Tibial nerve (tissue), 4 donors: ENCODE results near the gene NBPF26. TPM values are rescaled to one million over a fixed set of nuclear protein-coding genes. Genes with fewer than 3 reads are reported as not detected.
"Not testable (repeated sequence)": the region's sequence is repeated elsewhere in the genome, so short reads cannot be mapped to it uniquely, and the experiment has no call there.

ENCODE experiments used
- DNase-seq, 2 donors: peaks; one replicate each; pipeline ENCODE4 v3.0.0-alpha.2; 2019; ENCODE audit warnings: low spot score in 2 of 2
- H3K27ac ChIP-seq, 4 donors: fragments of 200-600 bp; sonication (generic) in 3 of 4; one replicate each; pipeline ENCODE4 v1.5.1; 2017 to 2019; ENCODE audit warnings: mild to moderate bottlenecking in 1 of 4
- H3K27me3 ChIP-seq, 2 donors: fragments of 200-600 bp; sonication (generic) in 1 of 2; one replicate each; pipeline versions ENCODE4 v1.5.1 to v1.6.0; 2017 to 2019
- H3K36me3 ChIP-seq, 3 donors: fragments of 200-600 bp; sonication (generic); one replicate each; pipeline ENCODE4 v1.5.1; 2018 to 2019
- H3K4me1 ChIP-seq, 4 donors: fragments of 200-600 bp; sonication (generic) in 3 of 4; one replicate each; pipeline ENCODE4 v1.5.1; 2017 to 2019
- H3K4me3 ChIP-seq, 4 donors: fragments of 200-600 bp; sonication (generic) in 3 of 4; one replicate each; pipeline ENCODE4 v1.5.1; 2017 to 2019; ENCODE audit warnings: mild to moderate bottlenecking in 1 of 4, moderate library complexity in 1 of 4
- H3K9me3 ChIP-seq, 4 donors: fragments of 200-600 bp; sonication (generic) in 3 of 4; one replicate each; pipeline ENCODE4 v1.5.1; 2017 to 2019
- EP300 ChIP-seq, 2 donors: sonication (generic); formaldehyde crosslinking; IDR thresholded peaks; one replicate each; pipeline ENCODE4 v1.6.1; 2017; ENCODE audit warnings: antibody characterized with exemption in 2 of 2, mild to moderate bottlenecking in 1 of 2
- WGBS, 2 donors: methylation state at CpG; one replicate each; pipeline ENCODE4 v1.1.5; 2018; 5-methylcytosine and 5-hydroxymethylcytosine counted together
- total RNA-seq, 4 donors: library from RNA; depleted of rRNA; stranded (reverse); fragments of >200 nt; gene quantifications; one replicate each; pipeline ENCODE4 v1.1.0, GENCODE V29; 2016
- TF ChIP-seq, protein P1 (sequence below), 5 experiments: fragments of 200-600 bp in 3 of 5; fragments of 450-650 bp in 2 of 5; sonication (generic) in 3 of 5; IDR thresholded peaks; one replicate each; pipeline ENCODE4 v1.5.1; 2016 to 2019; ENCODE audit warnings: antibody characterized with exemption in 5 of 5, mild to moderate bottlenecking in 3 of 5, moderate library complexity in 2 of 5

NBPF26 gene
- total RNA-seq, 4 donors from 2014 or later, result 8.5 to 41.9 (median 19.9) TPM

DNA sequence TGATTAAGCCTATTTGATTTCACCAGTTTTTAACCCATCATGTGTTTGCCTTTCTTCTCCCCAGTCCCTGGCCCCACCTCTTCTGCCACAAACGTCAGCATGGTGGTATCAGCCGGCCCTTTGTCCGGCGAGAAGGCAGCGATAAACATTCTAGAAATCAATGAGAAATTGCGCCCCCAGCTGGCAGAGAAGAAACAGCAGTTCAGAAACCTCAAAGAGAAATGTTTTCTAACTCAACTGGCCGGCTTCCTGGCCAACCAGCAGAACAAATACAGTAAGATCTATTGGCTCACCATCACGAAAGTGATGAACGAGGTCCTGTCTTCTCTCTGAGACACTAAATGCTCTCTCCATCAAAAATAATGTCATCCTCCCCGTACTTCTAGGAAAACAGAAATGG, 88.1 kb downstream of the NBPF26 start:
- H3K27ac ChIP-seq, H3K9me3 ChIP-seq, H3K36me3 ChIP-seq, H3K27me3 ChIP-seq, H3K4me1 ChIP-seq, H3K4me3 ChIP-seq: not testable (repeated sequence)
- peak in 1 of 2 donors; percentile 6 for DNase-seq
- TF ChIP-seq EP300 (IDR thresholded peaks at IDR 0.05), result peak in 1 of 2 donors; percentile 12
- TF ChIP-seq, protein P1, sequence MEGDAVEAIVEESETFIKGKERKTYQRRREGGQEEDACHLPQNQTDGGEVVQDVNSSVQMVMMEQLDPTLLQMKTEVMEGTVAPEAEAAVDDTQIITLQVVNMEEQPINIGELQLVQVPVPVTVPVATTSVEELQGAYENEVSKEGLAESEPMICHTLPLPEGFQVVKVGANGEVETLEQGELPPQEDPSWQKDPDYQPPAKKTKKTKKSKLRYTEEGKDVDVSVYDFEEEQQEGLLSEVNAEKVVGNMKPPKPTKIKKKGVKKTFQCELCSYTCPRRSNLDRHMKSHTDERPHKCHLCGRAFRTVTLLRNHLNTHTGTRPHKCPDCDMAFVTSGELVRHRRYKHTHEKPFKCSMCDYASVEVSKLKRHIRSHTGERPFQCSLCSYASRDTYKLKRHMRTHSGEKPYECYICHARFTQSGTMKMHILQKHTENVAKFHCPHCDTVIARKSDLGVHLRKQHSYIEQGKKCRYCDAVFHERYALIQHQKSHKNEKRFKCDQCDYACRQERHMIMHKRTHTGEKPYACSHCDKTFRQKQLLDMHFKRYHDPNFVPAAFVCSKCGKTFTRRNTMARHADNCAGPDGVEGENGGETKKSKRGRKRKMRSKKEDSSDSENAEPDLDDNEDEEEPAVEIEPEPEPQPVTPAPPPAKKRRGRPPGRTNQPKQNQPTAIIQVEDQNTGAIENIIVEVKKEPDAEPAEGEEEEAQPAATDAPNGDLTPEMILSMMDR (IDR thresholded peaks at IDR 0.05), result peak in 2 of 5 experiments; percentile 56 to 78
- WGBS, 2 donors, result no CpG with 5 or more reads among the region's 10 CpGs

DNA sequence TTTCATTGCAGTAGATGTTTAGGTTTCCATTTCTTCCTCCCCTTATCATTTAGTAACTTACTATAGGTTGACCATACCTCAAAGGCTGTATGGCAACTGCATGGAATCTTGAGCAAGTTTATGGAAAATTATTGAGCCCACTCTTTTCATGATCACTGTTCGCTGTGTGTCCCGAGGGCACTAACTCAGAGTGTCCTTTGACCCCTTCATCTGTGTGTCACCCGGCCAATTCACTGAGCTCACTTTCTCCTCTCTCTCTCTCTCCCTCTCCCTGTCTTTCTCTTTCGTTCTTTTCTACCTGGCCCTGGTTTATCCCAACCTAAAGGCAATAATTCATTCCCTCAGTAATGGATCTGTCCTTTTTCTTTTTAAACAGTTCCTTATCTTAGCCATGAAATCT, 101.3 kb downstream of the NBPF26 start:
- DNase-seq, H3K27ac ChIP-seq, H3K27me3 ChIP-seq, H3K4me3 ChIP-seq, H3K4me1 ChIP-seq, H3K36me3 ChIP-seq, H3K9me3 ChIP-seq: not testable (repeated sequence)
- whole genome bisulfite sequencing, 2 donors, result no CpG with 5 or more reads among the region's 4 CpGs

DNA sequence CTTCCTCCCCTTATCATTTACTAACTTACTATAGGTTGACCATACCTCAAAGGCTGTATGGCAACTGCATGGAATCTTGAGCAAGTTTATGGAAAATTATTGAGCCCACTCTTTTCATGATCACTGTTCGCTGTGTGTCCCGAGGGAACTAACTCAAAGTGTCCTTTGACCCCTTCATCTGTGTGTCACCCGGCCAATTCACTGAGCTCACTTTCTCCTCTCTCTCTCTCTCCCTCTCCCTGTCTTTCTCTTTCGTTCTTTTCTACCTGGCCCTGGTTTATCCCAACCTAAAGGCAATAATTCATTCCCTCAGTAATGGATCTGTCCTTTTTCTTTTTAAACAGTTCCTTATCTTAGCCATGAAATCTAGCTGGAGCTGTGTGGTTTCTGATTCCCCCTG, 102.9 kb downstream of the NBPF26 start:
- not testable (repeated sequence) for H3K36me3 ChIP-seq, DNase-seq, H3K4me3 ChIP-seq, H3K4me1 ChIP-seq, H3K27ac ChIP-seq, H3K9me3 ChIP-seq, H3K27me3 ChIP-seq
- WGBS, 2 donors, result no CpG with 5 or more reads among the region's 4 CpGs

DNA sequence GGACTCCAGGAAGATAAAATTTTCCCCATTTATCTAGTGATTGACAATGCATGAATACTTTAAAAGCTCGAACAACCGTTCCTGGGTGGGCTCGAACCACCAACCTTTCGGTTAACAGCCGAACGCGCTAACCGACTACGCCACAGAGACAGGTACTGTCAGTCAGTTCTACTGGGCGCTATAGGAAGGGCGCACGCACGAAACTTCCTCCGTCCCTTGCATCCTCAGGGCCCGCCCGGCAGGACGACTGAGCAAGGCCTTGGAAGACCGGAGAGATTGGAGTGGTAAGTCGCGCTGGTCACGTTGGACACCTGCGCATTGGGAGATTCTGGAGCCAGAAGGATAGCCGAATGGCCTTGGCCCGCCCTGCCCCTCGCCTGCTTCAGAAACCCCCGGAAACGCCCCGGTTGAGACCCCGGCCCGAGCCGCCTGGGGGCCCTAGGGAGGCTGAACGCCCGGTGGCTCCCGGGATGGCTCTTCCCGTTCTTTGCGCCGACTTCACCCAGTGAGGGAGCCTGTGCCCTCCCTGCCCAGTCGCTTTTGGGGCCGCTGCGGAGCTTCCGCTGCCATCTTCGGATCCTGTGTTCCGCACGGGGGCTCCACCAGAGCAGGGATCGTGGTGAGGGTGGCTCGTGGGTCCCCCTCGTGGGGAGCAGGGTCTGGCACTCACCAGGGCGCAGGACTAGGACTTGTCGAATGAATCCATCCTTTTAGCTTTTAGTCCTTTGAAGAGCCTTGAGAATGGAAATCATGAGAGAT, 120.6 kb downstream of the NBPF26 start:
- not testable (repeated sequence) for H3K36me3 ChIP-seq, H3K4me1 ChIP-seq, H3K27me3 ChIP-seq, H3K9me3 ChIP-seq
- peak in 1 of 2 donors; percentile 75 for DNase-seq
- H3K4me3 ChIP-seq, result peak overlapping the region in 2 of 4 donors; percentile 44 to 58
- TF ChIP-seq, protein P1 (IDR thresholded peaks at IDR 0.05), result peak in 2 of 5 experiments; percentile 47 to 52
- peak overlapping the region in 1 of 4 donors; percentile 80 for H3K27ac ChIP-seq
- WGBS, 2 donors, result no CpG with 5 or more reads among the region's 49 CpGs

DNA sequence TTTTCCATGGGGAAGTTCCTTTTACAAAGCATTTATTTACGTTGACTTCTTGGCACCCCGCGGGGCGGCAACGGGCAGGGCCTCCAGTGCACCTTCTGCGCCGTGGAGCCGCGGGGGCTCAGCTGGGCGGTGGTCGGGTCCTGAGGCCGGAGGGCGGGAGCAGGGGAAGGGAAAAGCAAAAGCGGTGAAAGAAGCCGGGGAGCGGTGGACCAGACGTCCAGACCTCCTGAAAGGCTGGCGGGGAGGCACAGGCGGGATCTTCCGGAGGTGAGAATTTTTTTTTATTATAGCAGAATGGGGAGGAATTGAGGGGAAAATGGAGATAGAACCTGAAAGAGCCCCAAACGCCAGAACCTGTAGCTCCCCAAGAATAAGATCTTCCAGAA, 121.2 kb downstream of the NBPF26 start:
- not testable (repeated sequence) for H3K4me1 ChIP-seq, H3K36me3 ChIP-seq, H3K27me3 ChIP-seq, H3K9me3 ChIP-seq, DNase-seq
- WGBS, 2 donors, result no CpG with 5 or more reads among the region's 21 CpGs
- Histone ChIP-seq H3K4me3 (peak overlapping the region in 2 of 4 donors; percentile 44 to 58), H3K27ac (peak overlapping the region in 1 of 4 donors; percentile 80)

DNA sequence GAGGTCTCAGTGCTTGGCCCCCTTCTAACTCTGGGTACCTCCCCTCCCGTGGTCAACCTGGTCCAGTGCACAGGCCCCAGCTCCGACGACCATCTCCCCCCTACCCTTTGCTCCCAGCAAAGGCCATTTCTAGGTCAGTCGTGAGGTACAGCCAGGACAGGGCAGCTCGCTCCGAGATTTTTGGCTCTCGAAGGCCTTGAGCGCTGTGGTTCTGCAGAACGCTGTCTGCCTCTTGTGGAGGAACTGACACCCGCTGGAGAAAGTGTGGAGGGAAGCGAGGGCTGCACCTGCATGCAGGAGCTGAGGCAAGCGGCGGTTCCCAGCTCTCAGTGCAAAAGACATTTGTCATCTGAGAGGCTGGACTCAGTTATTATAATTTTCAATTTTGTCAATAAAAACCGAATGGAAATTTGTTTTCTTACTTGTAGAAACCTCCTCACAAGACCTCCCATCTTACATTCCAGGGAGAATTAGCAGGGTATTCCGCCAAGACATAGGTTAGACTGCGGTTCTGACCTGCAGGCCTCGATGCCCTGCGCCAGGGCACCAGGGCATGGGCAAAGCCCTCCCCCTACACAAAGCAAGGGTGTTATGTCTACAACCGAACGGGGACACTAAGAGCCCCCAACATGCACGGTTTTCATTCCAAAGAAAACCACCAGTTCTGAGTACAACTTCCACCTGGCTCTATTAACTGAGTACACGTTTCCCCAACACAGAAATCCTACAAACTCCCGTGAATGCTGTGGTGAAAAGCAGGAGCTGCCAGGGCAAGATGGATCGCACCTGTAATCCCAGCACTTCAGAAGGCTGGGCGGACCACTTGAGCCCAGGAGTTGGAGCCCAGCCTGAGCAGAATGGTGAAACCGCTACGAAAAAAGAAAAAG, 125.9 kb downstream of the NBPF26 start:
- no CpG with 5 or more reads among the region's 27 CpGs for WGBS, 2 donors
- H3K27me3 ChIP-seq, H3K36me3 ChIP-seq, H3K4me1 ChIP-seq, DNase-seq, H3K9me3 ChIP-seq: not testable (repeated sequence)
- peak overlapping the region in 1 of 4 donors; percentile 83 for H3K27ac ChIP-seq
- peak overlapping the region in 1 of 4 donors; percentile 52 for H3K4me3 ChIP-seq

DNA sequence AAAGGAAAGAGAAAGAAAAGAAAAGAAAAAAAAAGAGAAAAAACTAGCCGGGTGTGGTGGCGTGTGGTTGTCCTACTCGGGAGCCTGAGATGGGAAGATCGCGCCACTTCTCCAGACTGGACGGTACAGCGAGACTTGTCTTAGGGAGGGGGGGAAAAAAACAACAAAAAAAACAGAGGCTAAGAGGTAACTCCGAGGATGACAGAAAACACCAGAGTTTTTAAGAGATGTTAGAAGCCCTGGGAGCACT, 126.5 kb downstream of the NBPF26 start:
- WGBS, 2 donors, result no CpG with 5 or more reads among the region's 8 CpGs
- not testable (repeated sequence) for H3K9me3 ChIP-seq, H3K36me3 ChIP-seq, H3K27me3 ChIP-seq, H3K4me1 ChIP-seq
- Histone ChIP-seq H3K27ac (peak overlapping the region in 2 of 4 donors; percentile 78 to 83), H3K4me3 (peak overlapping the region in 2 of 4 donors; percentile 29 to 52)
- DNase-seq, result peak in 1 of 2 donors; percentile 5
